Retinal pigment epithelial cell (primary cell): Measurements from ENCODE around the gene ANKS4B.

Source experiments
- DNase-seq: peaks from one replicate; pipeline ENCODE4 v3.0.0-alpha.2; 2010; ENCODE audit warnings: low read depth
- H3K4me3 ChIP-seq: 2 replicates; pipeline ENCODE4 v1.5.1; 2011; ENCODE audit warnings: mild to moderate bottlenecking, low read length, control low read depth, moderate library complexity
- TF ChIP-seq, protein P1 (sequence below): conservative IDR thresholded peaks from 2 replicates; pipeline ENCODE4 v1.5.1; 2011; ENCODE audit warnings: low read depth, low read length, control low read depth, inconsistent platforms

Gene ANKS4B

GRCh38 chr16:21301895-21302291 is 68.4 kb downstream of the ANKS4B start:
- no peak for DNase-seq
- TF ChIP-seq, protein P1, sequence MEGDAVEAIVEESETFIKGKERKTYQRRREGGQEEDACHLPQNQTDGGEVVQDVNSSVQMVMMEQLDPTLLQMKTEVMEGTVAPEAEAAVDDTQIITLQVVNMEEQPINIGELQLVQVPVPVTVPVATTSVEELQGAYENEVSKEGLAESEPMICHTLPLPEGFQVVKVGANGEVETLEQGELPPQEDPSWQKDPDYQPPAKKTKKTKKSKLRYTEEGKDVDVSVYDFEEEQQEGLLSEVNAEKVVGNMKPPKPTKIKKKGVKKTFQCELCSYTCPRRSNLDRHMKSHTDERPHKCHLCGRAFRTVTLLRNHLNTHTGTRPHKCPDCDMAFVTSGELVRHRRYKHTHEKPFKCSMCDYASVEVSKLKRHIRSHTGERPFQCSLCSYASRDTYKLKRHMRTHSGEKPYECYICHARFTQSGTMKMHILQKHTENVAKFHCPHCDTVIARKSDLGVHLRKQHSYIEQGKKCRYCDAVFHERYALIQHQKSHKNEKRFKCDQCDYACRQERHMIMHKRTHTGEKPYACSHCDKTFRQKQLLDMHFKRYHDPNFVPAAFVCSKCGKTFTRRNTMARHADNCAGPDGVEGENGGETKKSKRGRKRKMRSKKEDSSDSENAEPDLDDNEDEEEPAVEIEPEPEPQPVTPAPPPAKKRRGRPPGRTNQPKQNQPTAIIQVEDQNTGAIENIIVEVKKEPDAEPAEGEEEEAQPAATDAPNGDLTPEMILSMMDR: no peak
- H3K4me3 ChIP-seq: peak overlapping the region; percentile 72

DNA sequence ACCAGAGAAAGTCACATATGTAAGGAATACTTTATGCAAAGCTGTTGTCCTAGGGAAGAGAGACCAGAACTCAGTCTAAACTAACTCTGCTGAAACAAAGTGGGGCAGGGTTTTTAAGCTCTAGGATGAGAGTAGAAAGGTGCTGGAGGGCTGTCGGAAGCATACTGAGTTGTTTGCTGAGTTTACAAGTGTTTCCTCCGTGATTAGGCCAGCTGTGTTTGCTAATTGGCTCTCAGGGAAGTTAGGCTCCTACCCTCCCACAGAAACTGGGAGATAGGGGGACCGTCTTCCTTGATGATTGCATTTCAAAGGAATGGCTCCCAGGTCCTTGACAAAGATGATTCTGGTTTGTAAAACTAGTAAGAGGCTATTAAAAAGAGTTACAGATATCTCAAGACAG is 69.0 kb downstream of the ANKS4B start:
- DNase-seq: no peak
- peak overlapping the region; percentile 72 for H3K4me3 ChIP-seq
- TF ChIP-seq, protein P1: no peak

DNA sequence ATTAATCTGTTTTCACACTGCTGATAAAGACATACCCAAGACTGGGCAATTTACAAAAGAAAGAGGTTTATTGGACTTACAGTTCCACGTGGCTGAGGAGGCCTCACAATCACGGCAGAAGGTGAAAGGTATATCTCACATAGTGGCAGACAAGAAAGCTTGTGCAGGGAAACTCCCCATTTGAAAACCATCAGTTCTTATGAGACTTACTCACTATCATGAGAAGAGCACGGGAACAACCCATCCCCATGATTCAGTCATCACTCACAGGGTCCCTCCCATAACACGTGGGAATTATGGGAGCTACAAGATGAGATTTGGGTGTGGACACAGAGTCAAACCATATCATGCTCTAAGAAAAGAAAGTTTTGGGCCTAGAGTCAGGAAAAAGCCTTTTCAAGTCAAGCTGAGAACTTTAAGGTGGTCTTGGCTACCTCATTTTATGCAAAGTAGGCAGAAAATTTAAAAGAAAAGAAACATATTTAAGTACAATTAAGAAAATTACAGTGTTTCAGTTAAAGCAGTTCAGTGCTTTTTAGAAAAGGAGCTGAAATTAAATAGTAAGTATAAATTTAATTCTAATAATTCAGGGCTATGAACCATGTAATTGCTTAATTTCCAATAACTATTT is 69.5 kb downstream of the ANKS4B start:
- peak overlapping the region; percentile 72 for H3K4me3 ChIP-seq
- TF ChIP-seq, protein P1: no peak
- peak; percentile 66 for DNase-seq
